Kidney epithelial cell (primary cell): ENCODE data around the gene MYO5A. TPM values are rescaled to one million over a fixed set of nuclear protein-coding genes. Genes with fewer than 3 reads are reported as not detected.
A peak's percentile ranks its signal among the peaks of the same experiment; 100 is the strongest.

Experiments
- DNase-seq: peaks from one replicate; pipeline ENCODE4 v3.0.0-alpha.2; 2010; ENCODE audit warnings: low read depth
- H3K27me3 ChIP-seq: 2 replicates; pipeline ENCODE4 v1.6.0; 2011; ENCODE audit warnings: low read length; ENCODE audit not compliant: control insufficient read depth, insufficient read depth
- H3K36me3 ChIP-seq: 2 replicates; pipeline ENCODE4 v1.5.1; 2011; ENCODE audit warnings: low read length; ENCODE audit not compliant: control insufficient read depth, insufficient read depth
- H3K4me3 ChIP-seq: 2 replicates; pipeline ENCODE4 v1.5.1; 2011; ENCODE audit warnings: low read depth, mild to moderate bottlenecking, control low read depth, low read length
- CTCF ChIP-seq: IDR thresholded peaks from 2 replicates; pipeline ENCODE4 v1.5.1; 2011; ENCODE audit warnings: mild to moderate bottlenecking, moderate library complexity, low read length, control low read depth, inconsistent platforms; ENCODE audit not compliant: insufficient read depth, poor library complexity, severe bottlenecking
- total RNA-seq: library from RNA; depleted of rRNA; stranded (reverse); fragments of >200 nt; gene quantifications from 2 replicates; pipeline ENCODE4 v1.2.3, GENCODE V29; 2015

Gene MYO5A
- total RNA-seq, 1 donor from 2014 or later = 31.4 TPM

GRCh38 chr15:52307847-52308246 is 220.8 kb downstream of the MYO5A start:
- Histone ChIP-seq H3K36me3 (no peaks in the 10 kb centered on the region), H3K27me3 (no peaks in the 10 kb centered on the region), H3K4me3 (no peak overlapping the region)
- TF ChIP-seq CTCF = no peak
- no peak for DNase-seq

GRCh38 chr15:52306270-52306669 is 222.4 kb downstream of the MYO5A start:
- Histone ChIP-seq H3K27me3 (no peaks in the 10 kb centered on the region), H3K4me3 (no peak overlapping the region), H3K36me3 (no peaks in the 10 kb centered on the region)
- no peak for TF ChIP-seq CTCF
- DNase-seq = no peak

GRCh38 chr15:52303093-52303772 is 225.4 kb downstream of the MYO5A start:
- no peak for DNase-seq
- TF ChIP-seq CTCF = no peak
- Histone ChIP-seq H3K36me3 (no peaks in the 10 kb centered on the region), H3K4me3 (no peak overlapping the region), H3K27me3 (no peaks in the 10 kb centered on the region)

- TF ChIP-seq CTCF = no peak
- DNase-seq = no peak
- Histone ChIP-seq H3K36me3 (no peaks in the 10 kb centered on the region), H3K4me3 (no peak overlapping the region), H3K27me3 (no peaks in the 10 kb centered on the region)
Measured at GRCh38 chr15:52301265-52301847, 227.3 kb downstream of the MYO5A start.

GRCh38 chr15:52295421-52296001 is 233.2 kb downstream of the MYO5A start, which contains the start of gene MYO5C:
Gene MYO5C (minus strand): TSS chr15:52295804. CDS start chr15:52295636, 168 bp downstream.
- Histone ChIP-seq H3K4me3 (peak within 1 kb of the TSS; percentile 67), H3K36me3 (no peaks in the 10 kb centered on the region), H3K27me3 (no peaks in the 10 kb centered on the region)
- no peak for DNase-seq
- TF ChIP-seq CTCF = no peak
